RWPE2 (cell line): Measurements from ENCODE around the gene CHD5.

Experiments used
- ATAC-seq: fragments of 200-7000 bp; cut with Tn5 transposase; 3 replicates; pipeline ENCODE4 v1.9.1; 2021; ENCODE audit warnings: low read depth
- DNase-seq: peaks from one replicate; pipeline ENCODE4 v3.0.0-alpha.2; 2020; ENCODE audit warnings: low spot score
- H3K27ac ChIP-seq: fragments of 450-650 bp; 2 replicates; pipeline ENCODE4 v1.5.1; 2017; ENCODE audit warnings: mild to moderate bottlenecking; ENCODE audit not compliant: poor library complexity, severe bottlenecking
- H3K27me3 ChIP-seq: fragments of 250-450 bp; sonication (Bioruptor Pico); 2 replicates; pipeline ENCODE4 v1.5.1; 2021; ENCODE audit warnings: mild to moderate bottlenecking, moderate library complexity; ENCODE audit not compliant: insufficient read depth, poor library complexity, severe bottlenecking
- H3K36me3 ChIP-seq: fragments of 250-450 bp; sonication (Bioruptor Pico); 2 replicates; pipeline ENCODE4 v1.5.1; 2020; ENCODE audit warnings: low read depth, mild to moderate bottlenecking, moderate library complexity
- H3K4me1 ChIP-seq: fragments of 250-450 bp; sonication (Bioruptor Pico); 2 replicates; pipeline ENCODE4 v1.5.1; 2021; ENCODE audit warnings: mild to moderate bottlenecking, moderate library complexity; ENCODE audit not compliant: insufficient read depth, poor library complexity, severe bottlenecking
- H3K4me3 ChIP-seq: fragments of 250-450 bp; sonication (Bioruptor Pico); 2 replicates; pipeline ENCODE4 v1.5.1; 2021; ENCODE audit warnings: mild to moderate bottlenecking, moderate library complexity; ENCODE audit not compliant: severe bottlenecking
- H3K9me3 ChIP-seq: fragments of 250-450 bp; sonication (Bioruptor Pico); 2 replicates; pipeline ENCODE4 v1.5.1; 2021; ENCODE audit warnings: mild to moderate bottlenecking, moderate library complexity; ENCODE audit not compliant: severe bottlenecking
- CTCF ChIP-seq: fragments of 450-650 bp; IDR thresholded peaks from one replicate; pipeline ENCODE4 v1.5.1; 2017; ENCODE audit warnings: mild to moderate bottlenecking, moderate library complexity; ENCODE audit not compliant: poor library complexity, severe bottlenecking

The CHD5 gene

GRCh38 chr1:6094246-6094645 is 85.9 kb downstream of the CHD5 start:
- Histone ChIP-seq H3K27ac (no peak overlapping the region), H3K9me3 (no peaks in the 10 kb centered on the region), H3K36me3 (no peaks in the 10 kb centered on the region), H3K4me1 (no peaks in the 10 kb centered on the region), H3K4me3 (no peak overlapping the region), H3K27me3 (no peaks in the 10 kb centered on the region)
- DNase-seq (peak; percentile 60), ATAC-seq (no peak)
- TF ChIP-seq CTCF: no peak

- H3K36me3 ChIP-seq: no peaks in the 10 kb centered on the region
- no peaks in the 10 kb centered on the region for H3K4me1 ChIP-seq
- H3K9me3 ChIP-seq: no peaks in the 10 kb centered on the region
- no peak for DNase-seq
- no peak overlapping the region for H3K4me3 ChIP-seq
- H3K27me3 ChIP-seq: no peaks in the 10 kb centered on the region
- no peak for TF ChIP-seq CTCF
- no peak for ATAC-seq
- no peak overlapping the region for H3K27ac ChIP-seq
Measured at GRCh38 chr1:6093611-6094010, 86.5 kb downstream of the CHD5 start.

GRCh38 chr1:6093071-6093470 is 87.0 kb downstream of the CHD5 start:
- DNase-seq: no peak
- no peak overlapping the region for H3K27ac ChIP-seq

GRCh38 chr1:6092211-6092610 is 87.9 kb downstream of the CHD5 start:
- DNase-seq: no peak
- ATAC-seq: no peak
- H3K27me3 ChIP-seq: no peaks in the 10 kb centered on the region
- H3K9me3 ChIP-seq: no peaks in the 10 kb centered on the region
- H3K36me3 ChIP-seq: no peaks in the 10 kb centered on the region
- TF ChIP-seq CTCF: no peak
- H3K4me1 ChIP-seq: no peaks in the 10 kb centered on the region
- no peak overlapping the region for H3K4me3 ChIP-seq
- H3K27ac ChIP-seq: no peak overlapping the region

More at GRCh38 chr1:6093071-6093470, 87.0 kb downstream of the CHD5 start:
- ATAC-seq: no peak
- H3K27me3 ChIP-seq: no peaks in the 10 kb centered on the region
- no peak overlapping the region for H3K4me3 ChIP-seq
- no peaks in the 10 kb centered on the region for H3K36me3 ChIP-seq
- no peak for TF ChIP-seq CTCF
- no peaks in the 10 kb centered on the region for H3K9me3 ChIP-seq
- no peaks in the 10 kb centered on the region for H3K4me1 ChIP-seq

- Histone ChIP-seq H3K4me3 (no peak overlapping the region), H3K27ac (no peak overlapping the region), H3K4me1 (no peaks in the 10 kb centered on the region), H3K9me3 (no peaks in the 10 kb centered on the region), H3K27me3 (no peaks in the 10 kb centered on the region), H3K36me3 (no peaks in the 10 kb centered on the region)
- DNase-seq (no peak), ATAC-seq (no peak)
- no peak for TF ChIP-seq CTCF
Measured at GRCh38 chr1:6091823-6092109, 88.4 kb downstream of the CHD5 start.
